ENCODE data around the gene FSTL5. TPM values are rescaled to one million over a fixed set of nuclear protein-coding genes. Genes with fewer than 3 reads are reported as not detected.
"Not testable (repeated sequence)": the region's sequence is repeated elsewhere in the genome, so short reads cannot be mapped to it uniquely, and the experiment has no call there.

The FSTL5 gene
- total RNA-seq, 1 donor from 2014 or later: 2.4 TPM

GRCh38 chr4:162103908-162104307 is 59.9 kb downstream of the FSTL5 start:
- DNase-seq (ENCODE audit: low spot score): not testable (repeated sequence)

- no peak for DNase-seq (ENCODE audit: low spot score)
Observed at GRCh38 chr4:162102713-162103112, 61.1 kb downstream of the FSTL5 start.

GRCh38 chr4:162101337-162101736 is 62.5 kb downstream of the FSTL5 start:
- DNase-seq (ENCODE audit: low spot score): no peak

GRCh38 chr4:162075726-162076125 is 88.1 kb downstream of the FSTL5 start:
- DNase-seq (ENCODE audit: low spot score): no peak

- no peak for DNase-seq (ENCODE audit: low spot score)
Observed at GRCh38 chr4:162061214-162061613, 102.6 kb downstream of the FSTL5 start.

- peak; percentile 5 for DNase-seq (ENCODE audit: low spot score)
Observed at GRCh38 chr4:162059656-162060055, 104.1 kb downstream of the FSTL5 start.

GRCh38 chr4:162056990-162057389 is 106.8 kb downstream of the FSTL5 start:
- peak; percentile 77 for DNase-seq (ENCODE audit: low spot score)

- DNase-seq (ENCODE audit: low spot score): no peak
Observed at GRCh38 chr4:162046135-162046534, 117.7 kb downstream of the FSTL5 start.

GRCh38 chr4:162038112-162038511 is 125.7 kb downstream of the FSTL5 start:
- DNase-seq (ENCODE audit: low spot score): no peak

GRCh38 chr4:162017863-162018262 is 145.9 kb downstream of the FSTL5 start:
- no peak for DNase-seq (ENCODE audit: low spot score)

- no peak for DNase-seq (ENCODE audit: low spot score)
Observed at GRCh38 chr4:162016991-162017390, 146.8 kb downstream of the FSTL5 start.

- DNase-seq (ENCODE audit: low spot score): peak; percentile 50
Observed at GRCh38 chr4:162016219-162016618, 147.6 kb downstream of the FSTL5 start.

GRCh38 chr4:162015090-162015489 is 148.7 kb downstream of the FSTL5 start:
- DNase-seq (ENCODE audit: low spot score): peak; percentile 66

GRCh38 chr4:162011089-162011488 is 152.7 kb downstream of the FSTL5 start:
- no peak for DNase-seq (ENCODE audit: low spot score)

- no peak for DNase-seq (ENCODE audit: low spot score)
Observed at GRCh38 chr4:162010362-162010761, 153.4 kb downstream of the FSTL5 start.

GRCh38 chr4:161992317-161992716 is 171.5 kb downstream of the FSTL5 start:
- DNase-seq (ENCODE audit: low spot score): no peak

- no peak for DNase-seq (ENCODE audit: low spot score)
Observed at GRCh38 chr4:161991811-161992210, 172.0 kb downstream of the FSTL5 start.

GRCh38 chr4:161990721-161991120 is 173.1 kb downstream of the FSTL5 start:
- no peak for DNase-seq (ENCODE audit: low spot score)

GRCh38 chr4:161988946-161989345 is 174.9 kb downstream of the FSTL5 start:
- DNase-seq (ENCODE audit: low spot score): no peak

GRCh38 chr4:161987611-161988010 is 176.2 kb downstream of the FSTL5 start:
- no peak for DNase-seq (ENCODE audit: low spot score)

GRCh38 chr4:161952382-161952781 is 211.4 kb downstream of the FSTL5 start:
- DNase-seq (ENCODE audit: low spot score): no peak

GRCh38 chr4:161949946-161950725 is 213.7 kb downstream of the FSTL5 start:
- DNase-seq (ENCODE audit: low spot score): no peak

- DNase-seq (ENCODE audit: low spot score): no peak
Observed at GRCh38 chr4:161948026-161948770, 215.6 kb downstream of the FSTL5 start.
